Mesendoderm (in vitro differentiated cells): ENCODE results near the gene WDR18.

ENCODE experiments used
- DNase-seq: peaks from one replicate; pipeline ENCODE4 v3.0.0; 2013
- H2AK5ac ChIP-seq: 2 replicates; pipeline ENCODE4 v1.6.1; 2013; ENCODE audit warnings: low read length, inconsistent platforms
- H2BK120ac ChIP-seq: 2 replicates; pipeline ENCODE4 v1.6.1; 2013; ENCODE audit warnings: low read depth, mild to moderate bottlenecking, low read length, moderate library complexity, mixed read lengths
- H2BK15ac ChIP-seq: replicated peaks from 2 replicates; pipeline ENCODE4 v1.6.1; 2013; ENCODE audit warnings: low read depth, mild to moderate bottlenecking, moderate library complexity
- H2BK5ac ChIP-seq: 2 replicates; pipeline ENCODE4 v1.6.1; 2013; ENCODE audit warnings: low read length, inconsistent platforms
- H3K18ac ChIP-seq: 2 replicates; pipeline ENCODE4 v1.6.1; 2013; ENCODE audit warnings: mild to moderate bottlenecking, low read length, mixed read lengths
- H3K23ac ChIP-seq: one replicate; pipeline ENCODE4 v1.6.1; 2013; ENCODE audit warnings: low read length
- H3K27ac ChIP-seq: 2 replicates; pipeline ENCODE4 v1.5.1; 2013; ENCODE audit warnings: low read depth, mild to moderate bottlenecking, inconsistent platforms, low read length, moderate library complexity
- H3K27me3 ChIP-seq: 2 replicates; pipeline ENCODE4 v1.6.1; 2013; ENCODE audit warnings: low read length, control low read depth, mild to moderate bottlenecking, inconsistent platforms; ENCODE audit not compliant: insufficient read depth, poor library complexity
- H3K36me3 ChIP-seq: 2 replicates; pipeline ENCODE4 v1.6.1; 2013; ENCODE audit warnings: low read length, inconsistent platforms; ENCODE audit not compliant: control insufficient read depth, insufficient read depth
- H3K4ac ChIP-seq: one replicate; pipeline ENCODE4 v1.6.1; 2013; ENCODE audit warnings: low read depth, mild to moderate bottlenecking, low read length, moderate library complexity
- H3K4me1 ChIP-seq: 2 replicates; pipeline ENCODE4 v1.6.1; 2013; ENCODE audit warnings: low read depth, low read length, inconsistent platforms; ENCODE audit not compliant: control insufficient read depth
- H3K4me2 ChIP-seq: 2 replicates; pipeline ENCODE4 v1.6.1; 2013; ENCODE audit warnings: low read length
- H3K4me3 ChIP-seq: 2 replicates; pipeline ENCODE4 v1.5.1; 2013; ENCODE audit warnings: mild to moderate bottlenecking, low read length
- H3K56ac ChIP-seq: one replicate; pipeline ENCODE4 v1.6.1; 2013; ENCODE audit warnings: low read length
- H3K79me1 ChIP-seq: 2 replicates; pipeline ENCODE4 v1.6.1; 2013; ENCODE audit warnings: low read length, inconsistent platforms
- H3K79me2 ChIP-seq: 2 replicates; pipeline ENCODE4 v1.6.1; 2013; ENCODE audit warnings: mild to moderate bottlenecking, low read length; ENCODE audit not compliant: control insufficient read depth, insufficient read depth
- H3K9ac ChIP-seq: 2 replicates; pipeline ENCODE4 v1.6.1; 2013; ENCODE audit warnings: low read length, inconsistent platforms
- H4K5ac ChIP-seq: one replicate; pipeline ENCODE4 v1.6.1; 2013; ENCODE audit warnings: low read length
- H4K8ac ChIP-seq: one replicate; pipeline ENCODE4 v1.6.1; 2013; ENCODE audit warnings: low read depth, mild to moderate bottlenecking, control low read depth, low read length, moderate library complexity
- WGBS: extraction: QIAGEN DNeasy Blood & Tissue Kit; methylation state at CpG from one replicate; pipeline ENCODE4 v1.1.7; 2013; ENCODE audit warnings: low lambda C conversion rate, missing lambda C conversion rate; ENCODE audit not compliant: insufficient coverage; ENCODE audit errors: extremely low coverage; 5-methylcytosine and 5-hydroxymethylcytosine counted together

The WDR18 gene

DNA sequence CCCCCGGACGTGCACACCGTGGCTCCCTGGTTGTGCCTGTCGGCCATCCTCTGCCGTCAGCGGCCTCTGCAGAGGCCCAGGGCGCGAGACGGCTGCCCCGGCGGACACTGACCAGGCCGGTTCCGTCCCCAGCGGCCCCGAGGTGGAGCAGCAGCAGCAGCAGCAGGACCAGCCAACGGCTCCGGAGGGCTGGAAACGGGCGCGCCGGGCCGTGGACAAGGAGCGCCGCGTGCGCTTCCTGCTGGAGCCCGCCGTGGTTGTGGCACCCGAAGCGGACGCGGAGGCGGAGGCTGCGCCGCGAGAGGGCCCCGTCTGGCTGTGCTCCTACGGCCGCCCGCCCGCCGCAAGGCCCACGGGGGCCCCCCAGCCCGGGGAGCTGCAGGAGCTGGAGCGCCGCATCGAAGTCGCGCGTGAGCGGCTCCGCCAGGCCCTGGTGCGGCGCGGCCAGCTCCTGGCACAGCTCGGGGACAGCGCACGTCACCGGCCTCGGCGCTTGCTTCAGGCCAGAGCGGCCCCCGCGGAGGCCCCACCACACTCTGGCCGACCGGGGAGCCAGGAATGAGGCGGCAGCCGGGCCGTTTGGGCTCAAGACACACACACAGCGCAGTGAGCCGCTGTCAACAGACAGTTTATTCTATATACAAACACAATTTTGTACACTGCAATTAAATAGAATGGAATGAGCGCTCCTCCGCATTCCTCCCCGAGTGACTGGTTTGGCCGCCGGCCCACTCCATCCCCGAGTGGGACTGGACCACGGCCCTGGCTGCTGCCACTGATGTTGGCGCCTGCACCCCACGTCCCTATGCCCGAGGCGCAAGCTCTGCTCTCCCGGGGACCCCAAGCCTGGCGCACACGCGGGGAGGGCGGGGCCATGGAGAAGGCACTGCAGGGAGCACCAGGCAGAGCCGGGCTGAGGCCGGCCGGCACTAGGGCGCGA is 25.2 kb downstream of the WDR18 start:
- Histone ChIP-seq H3K9ac (no peak overlapping the region), H3K36me3 (peaks cover 2% of the 10 kb centered on the region), H3K79me1 (peaks cover 7% of the 10 kb centered on the region), H3K79me2 (peaks cover 5% of the 10 kb centered on the region), H4K8ac (no peak overlapping the region), H3K27me3 (no peaks in the 10 kb centered on the region), H2BK5ac (no peak overlapping the region), H3K56ac (no peak overlapping the region), H3K27ac (no peak overlapping the region), H3K23ac (no peak overlapping the region), H3K18ac (no peak overlapping the region), H3K4me2 (no peak overlapping the region), H2AK5ac (no peak overlapping the region), H2BK15ac (no peak overlapping the region), H4K5ac (no peak overlapping the region), H3K4ac (no peak overlapping the region), H3K4me1 (no peaks in the 10 kb centered on the region), H3K4me3 (no peak overlapping the region), H2BK120ac (no peak overlapping the region)
- DNase-seq: no peak
- no CpG with 5 or more reads among the region's 92 CpGs for WGBS

DNA sequence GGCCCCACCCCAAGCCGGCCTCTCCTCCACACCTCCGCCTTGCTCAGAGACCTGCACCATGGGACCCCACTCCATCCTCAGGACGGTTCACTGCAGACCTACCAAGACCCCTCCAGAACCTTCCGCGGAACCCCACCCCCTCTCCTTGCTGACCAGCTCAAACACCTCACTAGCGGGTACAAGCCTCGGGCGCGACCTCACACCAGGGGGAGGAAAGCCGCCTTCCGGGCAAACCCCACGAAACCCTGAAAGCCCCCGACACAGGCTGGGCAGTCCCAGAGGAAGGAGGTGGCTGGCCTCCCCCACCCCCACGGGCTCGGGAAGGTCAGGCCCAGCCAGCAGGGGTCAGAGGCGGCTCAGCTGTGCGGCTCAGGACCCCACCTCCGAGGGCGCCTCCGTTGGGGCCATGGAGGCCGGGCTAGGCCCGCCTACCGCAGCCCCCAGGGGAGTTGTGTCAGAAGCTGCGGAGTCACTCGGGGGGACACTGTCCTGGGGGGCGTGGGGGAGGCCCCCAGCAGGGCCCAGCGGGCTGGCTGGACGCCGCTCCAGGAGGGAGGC is 25.9 kb downstream of the WDR18 start:
- no peak overlapping the region for H3K56ac ChIP-seq
- H3K4me1 ChIP-seq: no peaks in the 10 kb centered on the region
- H3K27ac ChIP-seq: no peak overlapping the region
- H2AK5ac ChIP-seq: no peak overlapping the region
- no peak overlapping the region for H2BK120ac ChIP-seq
- H3K79me2 ChIP-seq: peaks cover 12% of the 10 kb centered on the region
- H4K5ac ChIP-seq: no peak overlapping the region
- H2BK15ac ChIP-seq: no peak overlapping the region
- H3K9ac ChIP-seq: no peak overlapping the region
- no peak for DNase-seq
- peaks cover 2% of the 10 kb centered on the region for H3K36me3 ChIP-seq
- H3K23ac ChIP-seq: no peak overlapping the region
- H2BK5ac ChIP-seq: no peak overlapping the region
- H3K18ac ChIP-seq: no peak overlapping the region
- H3K4me2 ChIP-seq: no peak overlapping the region
- no peak overlapping the region for H3K4ac ChIP-seq
- no peak overlapping the region for H3K4me3 ChIP-seq
- no peaks in the 10 kb centered on the region for H3K27me3 ChIP-seq
- WGBS: no CpG with 5 or more reads among the region's 29 CpGs
- no peak overlapping the region for H4K8ac ChIP-seq
- peaks cover 10% of the 10 kb centered on the region for H3K79me1 ChIP-seq

DNA sequence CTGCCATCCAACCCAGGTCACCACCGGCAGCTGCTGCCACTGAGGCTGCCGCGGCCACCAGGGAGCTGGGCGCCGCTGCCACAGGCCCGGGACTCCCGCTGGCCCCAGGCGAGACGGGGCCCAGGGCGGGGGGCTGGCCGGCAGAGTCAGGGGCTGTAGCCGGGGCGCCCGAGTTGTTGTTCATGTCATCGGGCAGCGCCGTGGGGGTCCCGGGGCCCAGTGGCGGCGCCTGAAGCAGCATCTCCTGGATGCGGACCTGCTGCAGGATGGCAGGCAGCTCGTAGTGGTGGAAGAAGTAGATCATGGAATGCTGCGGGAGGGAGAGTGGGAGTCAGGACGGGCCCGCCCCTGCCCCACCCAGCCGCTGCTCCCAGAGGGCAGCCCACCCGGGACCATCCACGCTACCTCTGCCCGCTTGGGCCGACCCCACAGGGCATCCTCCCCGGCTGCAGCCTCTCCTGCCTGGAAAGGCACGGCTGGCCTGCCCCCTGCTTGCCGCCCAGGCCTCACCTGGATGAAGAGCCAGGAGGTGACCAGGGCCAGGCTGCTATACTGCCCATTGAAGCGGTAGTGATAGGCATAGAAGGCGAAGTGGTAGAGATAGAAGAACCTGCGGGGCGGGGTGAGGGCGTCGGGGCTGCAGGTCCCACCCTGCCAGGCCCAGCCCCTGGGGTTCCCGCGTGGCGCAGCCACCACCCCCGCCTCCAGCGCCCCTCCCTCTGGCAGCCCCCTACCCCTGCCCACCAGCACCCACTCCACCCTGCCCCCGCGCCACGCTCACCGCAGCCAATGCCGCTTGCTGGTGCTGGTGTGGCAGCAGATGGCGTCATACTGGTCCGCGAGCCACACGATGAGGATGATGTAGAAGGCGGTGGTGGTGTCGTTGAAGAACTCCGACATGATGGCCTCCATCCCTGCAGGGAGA is 26.7 kb downstream of the WDR18 start:
- no peak overlapping the region for H2AK5ac ChIP-seq
- no peak overlapping the region for H3K4me2 ChIP-seq
- H3K23ac ChIP-seq: no peak overlapping the region
- peaks cover 17% of the 10 kb centered on the region for H3K79me1 ChIP-seq
- no peak overlapping the region for H3K27ac ChIP-seq
- no peak overlapping the region for H4K5ac ChIP-seq
- no peak overlapping the region for H3K4me3 ChIP-seq
- no peak overlapping the region for H3K4ac ChIP-seq
- no peak overlapping the region for H3K18ac ChIP-seq
- H2BK120ac ChIP-seq: no peak overlapping the region
- WGBS: no CpG with 5 or more reads among the region's 56 CpGs
- H3K56ac ChIP-seq: no peak overlapping the region
- peaks cover 2% of the 10 kb centered on the region for H3K36me3 ChIP-seq
- H4K8ac ChIP-seq: no peak overlapping the region
- peaks cover 20% of the 10 kb centered on the region for H3K79me2 ChIP-seq
- no peak overlapping the region for H3K9ac ChIP-seq
- DNase-seq: no peak
- no peak overlapping the region for H2BK15ac ChIP-seq
- no peak overlapping the region for H2BK5ac ChIP-seq
- H3K4me1 ChIP-seq: no peaks in the 10 kb centered on the region
- H3K27me3 ChIP-seq: no peaks in the 10 kb centered on the region

DNA sequence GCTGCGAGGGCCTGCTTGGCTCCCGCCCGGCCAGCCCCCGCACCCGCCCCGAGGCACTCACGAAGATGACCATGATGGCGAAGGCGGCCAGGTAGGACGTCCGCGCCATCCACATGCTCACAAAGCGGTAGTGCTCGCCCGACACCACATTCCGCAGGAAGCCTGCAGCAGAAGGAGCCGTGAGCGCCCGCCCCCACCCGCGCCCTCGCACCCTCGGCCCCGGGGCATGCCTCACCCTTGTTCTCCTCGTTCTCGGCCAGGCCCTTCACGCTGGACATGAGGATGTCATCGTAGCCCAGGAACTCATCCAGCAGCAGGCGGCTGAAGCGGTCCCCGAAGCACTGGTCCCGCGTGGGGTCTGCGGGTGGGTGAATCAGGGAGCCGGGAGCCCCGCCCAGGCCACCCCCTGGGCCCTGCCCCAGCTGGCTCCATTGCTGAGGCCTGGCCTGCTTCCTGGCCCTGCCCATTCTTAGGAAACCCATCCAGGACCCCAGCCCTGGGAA is 27.7 kb downstream of the WDR18 start:
- H3K79me2 ChIP-seq: peaks cover 29% of the 10 kb centered on the region
- peaks cover 4% of the 10 kb centered on the region for H3K4me1 ChIP-seq
- H2AK5ac ChIP-seq: no peak overlapping the region
- H3K27ac ChIP-seq: no peak overlapping the region
- no CpG with 5 or more reads among the region's 36 CpGs for WGBS
- H4K8ac ChIP-seq: no peak overlapping the region
- no peak overlapping the region for H3K23ac ChIP-seq
- no peak overlapping the region for H3K4me3 ChIP-seq
- no peak overlapping the region for H3K4me2 ChIP-seq
- no peak overlapping the region for H3K18ac ChIP-seq
- no peak overlapping the region for H2BK5ac ChIP-seq
- no peak overlapping the region for H3K4ac ChIP-seq
- no peak overlapping the region for H4K5ac ChIP-seq
- H2BK15ac ChIP-seq: no peak overlapping the region
- no peaks in the 10 kb centered on the region for H3K27me3 ChIP-seq
- no peak overlapping the region for H3K56ac ChIP-seq
- peaks cover 2% of the 10 kb centered on the region for H3K36me3 ChIP-seq
- peaks cover 25% of the 10 kb centered on the region for H3K79me1 ChIP-seq
- no peak overlapping the region for H2BK120ac ChIP-seq
- H3K9ac ChIP-seq: no peak overlapping the region
- DNase-seq: no peak

DNA sequence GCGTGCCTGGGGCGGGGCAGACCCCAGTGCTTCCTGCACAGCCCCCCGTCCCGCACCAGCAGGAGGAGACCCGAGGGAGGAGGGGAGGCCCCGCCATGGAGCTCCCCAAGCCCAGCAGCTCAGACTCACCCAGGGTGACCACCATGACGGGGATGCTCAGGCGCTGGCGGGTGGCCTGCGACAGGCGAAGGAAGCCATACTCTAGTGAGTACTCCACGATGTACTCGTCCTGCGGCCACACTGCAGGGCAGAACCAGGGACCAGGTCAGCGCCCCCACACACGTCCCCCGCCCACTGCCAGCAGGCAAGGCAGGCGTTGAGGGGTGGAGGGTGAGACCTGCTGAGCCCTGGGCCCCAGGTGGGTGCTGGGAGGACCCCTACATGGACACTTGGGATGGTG is 28.2 kb downstream of the WDR18 start:
- Histone ChIP-seq H3K9ac (no peak overlapping the region), H2BK120ac (no peak overlapping the region), H3K56ac (no peak overlapping the region), H3K79me2 (peaks cover 34% of the 10 kb centered on the region), H4K5ac (no peak overlapping the region), H3K4me2 (no peak overlapping the region), H3K4me1 (peaks cover 4% of the 10 kb centered on the region), H3K4me3 (no peak overlapping the region), H3K23ac (no peak overlapping the region), H2BK5ac (no peak overlapping the region), H2BK15ac (no peak overlapping the region), H3K27me3 (no peaks in the 10 kb centered on the region), H4K8ac (no peak overlapping the region), H3K79me1 (peaks cover 27% of the 10 kb centered on the region), H3K18ac (no peak overlapping the region), H3K4ac (no peak overlapping the region), H3K36me3 (peaks cover 2% of the 10 kb centered on the region), H2AK5ac (no peak overlapping the region), H3K27ac (no peak overlapping the region)
- no peak for DNase-seq
- no CpG with 5 or more reads among the region's 18 CpGs for WGBS
